Endothelial cell of umbilical vein (primary cell): Measurements from ENCODE around the gene DIP2C. TPM values are rescaled to one million over a fixed set of nuclear protein-coding genes. Genes with fewer than 3 reads are reported as not detected.

Experiments
- BruUV-seq: library from RNA; stranded (reverse); fragments of 400-500 nt; replicated peaks from 2 replicates; lab custom pipeline; 2021; lab: Mats Ljungman, UMichigan
- CTCF ChIA-PET: fragments of 300-600, 350-600 bp; sonication (Branson Sonifier 250); formaldehyde crosslinking; loops from one replicate; lab custom pipeline; 2021; ENCODE audit warnings: antibody characterized with exemption, inconsistent platforms; lab: Charles Lee
- POLR2A ChIA-PET: fragments of 300-600, 350-600 bp; sonication (Branson Sonifier 250); formaldehyde crosslinking; loops from one replicate; lab custom pipeline; 2021; ENCODE audit warnings: antibody characterized with exemption, inconsistent platforms; lab: Charles Lee
- DNase-seq: peaks from one replicate; pipeline ENCODE4 v3.0.0-alpha.2; 2011; ENCODE audit warnings: low read depth, low spot score
- FAIRE-seq: peaks from 2 replicates; lab custom pipeline; 2011; peaks lifted over from hg19 to GRCh38; lab: Jason Lieb, UNC
- H2AFZ ChIP-seq: 2 replicates; pipeline ENCODE4 v1.6.0; 2012; ENCODE audit warnings: low read depth, low read length, control low read depth, inconsistent platforms
- H3K27ac ChIP-seq: 2 replicates; pipeline ENCODE4 v1.5.1; 2011; ENCODE audit warnings: low read depth, mild to moderate bottlenecking, control low read depth, low read length, moderate library complexity; ENCODE audit not compliant: insufficient read depth
- H3K27me3 ChIP-seq, 2 experiments: 2 replicates each; pipeline versions ENCODE4 v1.6.0 to v1.6.1; 2011; ENCODE audit warnings: low read length in 2 of 2, mixed read lengths in 1 of 2; ENCODE audit not compliant: control insufficient read depth in 2 of 2, insufficient read depth in 2 of 2
- H3K36me3 ChIP-seq, 2 experiments: 2 replicates in 1 of 2; 3 replicates in 1 of 2; pipeline ENCODE4 v1.5.1; 2011; ENCODE audit warnings: low read length in 2 of 2, mild to moderate bottlenecking in 1 of 2, moderate library complexity in 1 of 2; ENCODE audit not compliant: control insufficient read depth in 2 of 2, insufficient read depth in 2 of 2; ENCODE audit errors: extremely low read depth in 1 of 2
- H3K4me1 ChIP-seq: 3 replicates; pipeline ENCODE4 v1.5.1; 2011; ENCODE audit warnings: mild to moderate bottlenecking, low read length; ENCODE audit not compliant: control insufficient read depth, insufficient read depth; ENCODE audit errors: extremely low read depth
- H3K4me2 ChIP-seq: 2 replicates; pipeline ENCODE4 v1.6.1; 2011; ENCODE audit warnings: low read length, control low read depth, mixed read lengths; ENCODE audit not compliant: insufficient read depth
- H3K4me3 ChIP-seq, 3 experiments: fragments of 200-600 bp in 1 of 3; sonication (generic), shearing (Covaris generic) in 1 of 3; replicated peaks in 1 of 3; 2 replicates each; pipeline ENCODE4 v1.5.1; 2011 to 2016; ENCODE audit warnings: control low read depth in 3 of 3, low read length in 3 of 3, mild to moderate bottlenecking in 2 of 3, inconsistent platforms in 1 of 3, low read depth in 1 of 3, moderate library complexity in 1 of 3; ENCODE audit not compliant: insufficient read depth in 1 of 3
- H3K79me2 ChIP-seq: 2 replicates; pipeline ENCODE4 v1.6.0; 2012; ENCODE audit warnings: low read length, inconsistent platforms; ENCODE audit not compliant: control insufficient read depth, insufficient read depth
- H3K9ac ChIP-seq: replicated peaks from 2 replicates; pipeline ENCODE3; 2011; ENCODE audit warnings: low read length, control low read depth; ENCODE audit not compliant: insufficient read depth; ENCODE audit errors: extremely low read depth
- H3K9me1 ChIP-seq: replicated peaks from 3 replicates; pipeline ENCODE4 v1.6.0; 2011; ENCODE audit warnings: mild to moderate bottlenecking, low read length; ENCODE audit not compliant: control insufficient read depth, insufficient read depth; ENCODE audit errors: extremely low read depth
- H3K9me3 ChIP-seq: replicated peaks from 2 replicates; pipeline ENCODE4 v1.5.1; 2012; ENCODE audit warnings: low read length, inconsistent platforms; ENCODE audit not compliant: control insufficient read depth, insufficient read depth
- H4K20me1 ChIP-seq: replicated peaks from 2 replicates; pipeline ENCODE3; 2011; ENCODE audit warnings: mild to moderate bottlenecking, low read length; ENCODE audit not compliant: control insufficient read depth, insufficient read depth; ENCODE audit errors: extremely low read depth
- EZH2 ChIP-seq: IDR thresholded peaks from 2 replicates; pipeline ENCODE4 v1.6.1; 2012; ENCODE audit warnings: borderline replicate concordance, low read depth, mild to moderate bottlenecking, moderate library complexity, low read length, inconsistent platforms; ENCODE audit not compliant: severe bottlenecking
- FOS ChIP-seq: IDR thresholded peaks from 2 replicates; pipeline ENCODE4 v1.6.1; 2011; ENCODE audit warnings: mild to moderate bottlenecking, low read length, moderate library complexity, borderline replicate concordance; ENCODE audit not compliant: insufficient read depth
- GATA2 ChIP-seq: IDR thresholded peaks from 2 replicates; pipeline ENCODE4 v1.7.0; 2011; ENCODE audit warnings: low read depth, mild to moderate bottlenecking, moderate library complexity, mixed read lengths, low read length; ENCODE audit not compliant: insufficient read length, insufficient read depth
- JUN ChIP-seq: IDR thresholded peaks from 2 replicates; pipeline ENCODE4 v1.6.1; 2011; ENCODE audit warnings: borderline replicate concordance, low read depth; ENCODE audit not compliant: insufficient read length, insufficient read depth
- MYC ChIP-seq: IDR thresholded peaks from one replicate; pipeline ENCODE4 v1.6.1; 2011; ENCODE audit warnings: mild to moderate bottlenecking, low read depth, low read length
- POLR2A ChIP-seq: IDR thresholded peaks from 2 replicates; pipeline ENCODE4 v1.6.1; 2012; ENCODE audit warnings: low read depth, mild to moderate bottlenecking, control low read depth, low read length
- POLR2AphosphoS5 ChIP-seq: IDR thresholded peaks from 2 replicates; pipeline ENCODE4 v1.6.1; 2012; ENCODE audit warnings: low read depth, mild to moderate bottlenecking, control low read depth, low read length, moderate library complexity; ENCODE audit not compliant: insufficient read depth
- dilution Hi-C: fragments of 300-500 bp; cut with MboI; formaldehyde crosslinking; loops from one replicate; pipeline ENCODE4 v1.15.0; 2019; ENCODE audit warnings: low sequenced_read_pairs; ENCODE audit not compliant: extremely low pct_ligation_motif_present
- intact Hi-C: fragments of 100-400 bp; cut with micrococcal nuclease; formaldehyde crosslinking; loops from one replicate; pipeline ENCODE4 v1.10.0; 2022
- polyA plus RNA-seq, 4 experiments: library from polyadenylated mRNA; depleted of rRNA in 3 of 4; stranded (reverse) in 3 of 4; unstranded in 1 of 4; fragments of >200 nt; gene quantifications; 2 replicates each; pipeline versions ENCODE4 v1.2.1 to v1.2.3, GENCODE V29; 2011 to 2012; ENCODE audit warnings: missing spikeins in 1 of 4
- total RNA-seq: library from RNA; stranded (reverse); gene quantifications from 2 replicates; pipeline ENCODE4 v1.2.3, GENCODE V29; 2021
- TF ChIP-seq, protein P1 (sequence below), 2 donors: IDR thresholded peaks; 1 replicate in 1 of 2; 2 replicates in 1 of 2; pipeline ENCODE4 v1.5.1; 2011; ENCODE audit warnings: low read length in 2 of 2, mild to moderate bottlenecking in 2 of 2, moderate library complexity in 2 of 2, control low read depth in 1 of 2, inconsistent platforms in 1 of 2, low read depth in 1 of 2; ENCODE audit not compliant: insufficient read depth in 1 of 2; ENCODE audit errors: extremely low read depth in 1 of 2
- TF ChIP-seq, protein P2 (sequence below): IDR thresholded peaks from 2 replicates; pipeline ENCODE4 v1.6.1; 2011; ENCODE audit not compliant: insufficient read depth, insufficient read length

The DIP2C gene
- total and polyA plus RNA-seq, 2 donors (not counting 3 experiments of a cell fraction or from before 2014, with no cell fraction given), result 3.6 to 10.7 TPM

DNA sequence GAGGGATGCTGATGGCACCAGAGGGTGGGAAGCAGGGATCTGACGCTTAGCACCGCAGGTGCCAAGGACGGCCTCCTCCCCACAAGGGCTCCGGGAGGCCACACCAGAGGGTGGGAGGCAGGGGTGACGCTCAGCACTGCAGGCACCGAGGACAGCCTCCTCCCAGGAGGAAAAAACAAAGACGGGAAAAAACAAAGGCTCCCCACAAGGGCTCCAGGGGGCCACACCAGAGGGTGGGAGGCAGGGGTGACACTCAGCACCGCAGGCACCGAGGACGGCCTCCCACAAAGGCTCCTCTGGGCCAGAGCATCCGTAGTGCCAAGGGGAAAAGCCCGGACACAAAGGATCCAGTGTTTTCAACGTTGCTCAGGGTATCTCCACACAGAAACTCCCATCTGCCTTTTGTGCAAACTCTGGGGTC is 25.6 kb downstream of the DIP2C start:
- FAIRE-seq, result no peak
- H3K27me3 ChIP-seq, result no peaks in the 10 kb centered on the region
- H3K4me3 ChIP-seq, result no peak overlapping the region
- TF ChIP-seq GATA2, result no peak
- TF ChIP-seq FOS, result no peak
- intact Hi-C loops, result no loop called here
- H4K20me1 ChIP-seq, result no peaks in the 10 kb centered on the region
- H3K4me2 ChIP-seq, result no peak overlapping the region
- no peak overlapping the region for H3K9ac ChIP-seq
- DNase-seq, result no peak
- H3K27ac ChIP-seq, result no peak overlapping the region
- ChIA-PET POLR2A (no interaction called here), CTCF (no interaction called here)
- no peaks in the 10 kb centered on the region for H3K36me3 ChIP-seq
- peaks cover 2% of the 10 kb centered on the region for H3K79me2 ChIP-seq
- no peaks in the 10 kb centered on the region for H3K9me1 ChIP-seq
- dilution Hi-C loops, result no loop called here
- H3K9me3 ChIP-seq, result no peaks in the 10 kb centered on the region
- peaks cover 10% of the 10 kb centered on the region for H3K4me1 ChIP-seq
- H2AFZ ChIP-seq, result no peak overlapping the region
- BruUV-seq, result no TSS peak

GRCh38 chr10:663466-663751 is 26.1 kb downstream of the DIP2C start:
- Histone ChIP-seq H3K4me2 (no peak overlapping the region), H3K27me3 (no peaks in the 10 kb centered on the region), H4K20me1 (no peaks in the 10 kb centered on the region), H3K36me3 (no peaks in the 10 kb centered on the region), H3K4me1 (peaks cover 10% of the 10 kb centered on the region), H3K9ac (no peak overlapping the region), H3K79me2 (peaks cover 2% of the 10 kb centered on the region), H3K9me3 (no peaks in the 10 kb centered on the region), H3K27ac (no peak overlapping the region), H2AFZ (no peak overlapping the region), H3K9me1 (no peaks in the 10 kb centered on the region), H3K4me3 (no peak overlapping the region)
- FAIRE-seq (no peak), DNase-seq (no peak)
- ChIA-PET CTCF (no interaction called here), POLR2A (no interaction called here)
- dilution Hi-C loops, result no loop called here
- intact Hi-C loops, result no loop called here
- no peak for TF ChIP-seq FOS
- TF ChIP-seq EZH2, result no peak
- no peak for TF ChIP-seq POLR2AphosphoS5
- TF ChIP-seq, protein P1, sequence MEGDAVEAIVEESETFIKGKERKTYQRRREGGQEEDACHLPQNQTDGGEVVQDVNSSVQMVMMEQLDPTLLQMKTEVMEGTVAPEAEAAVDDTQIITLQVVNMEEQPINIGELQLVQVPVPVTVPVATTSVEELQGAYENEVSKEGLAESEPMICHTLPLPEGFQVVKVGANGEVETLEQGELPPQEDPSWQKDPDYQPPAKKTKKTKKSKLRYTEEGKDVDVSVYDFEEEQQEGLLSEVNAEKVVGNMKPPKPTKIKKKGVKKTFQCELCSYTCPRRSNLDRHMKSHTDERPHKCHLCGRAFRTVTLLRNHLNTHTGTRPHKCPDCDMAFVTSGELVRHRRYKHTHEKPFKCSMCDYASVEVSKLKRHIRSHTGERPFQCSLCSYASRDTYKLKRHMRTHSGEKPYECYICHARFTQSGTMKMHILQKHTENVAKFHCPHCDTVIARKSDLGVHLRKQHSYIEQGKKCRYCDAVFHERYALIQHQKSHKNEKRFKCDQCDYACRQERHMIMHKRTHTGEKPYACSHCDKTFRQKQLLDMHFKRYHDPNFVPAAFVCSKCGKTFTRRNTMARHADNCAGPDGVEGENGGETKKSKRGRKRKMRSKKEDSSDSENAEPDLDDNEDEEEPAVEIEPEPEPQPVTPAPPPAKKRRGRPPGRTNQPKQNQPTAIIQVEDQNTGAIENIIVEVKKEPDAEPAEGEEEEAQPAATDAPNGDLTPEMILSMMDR (IDR thresholded peaks at IDR 0.05; ENCODE audit: extremely low read depth in 1 of 2, insufficient read depth in 1 of 2, low read depth in 1 of 2, low read length in 2 of 2), result no peak
- TF ChIP-seq POLR2A, result no peak
- TF ChIP-seq, protein P2, sequence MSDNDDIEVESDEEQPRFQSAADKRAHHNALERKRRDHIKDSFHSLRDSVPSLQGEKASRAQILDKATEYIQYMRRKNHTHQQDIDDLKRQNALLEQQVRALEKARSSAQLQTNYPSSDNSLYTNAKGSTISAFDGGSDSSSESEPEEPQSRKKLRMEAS, result no peak
- no peak for TF ChIP-seq GATA2
- TF ChIP-seq MYC, result no peak
- TF ChIP-seq JUN, result no peak
- BruUV-seq, result no TSS peak
